IMR-90 (cell line): ENCODE results near the gene IRF6. TPM values are rescaled to one million over a fixed set of nuclear protein-coding genes. Genes with fewer than 3 reads are reported as not detected.

ENCODE experiments used
- ATAC-seq: fragments of 200-7000 bp; cut with Tn5 transposase; 2 replicates; pipeline ENCODE4 v1.9.1; 2020; ENCODE audit warnings: low read depth, mild to moderate bottlenecking, moderate library complexity
- BruUV-seq: library from RNA; stranded (reverse); fragments of 400-500 nt; replicated peaks from 2 replicates; lab custom pipeline; 2021; lab: Mats Ljungman, UMichigan
- CTCF ChIA-PET: fragments of 300-600 bp; formaldehyde crosslinking; extraction: SDS; loops from one replicate; lab custom pipeline; 2021; ENCODE audit warnings: antibody characterized with exemption; lab: Yijun Ruan, JAX
- POLR2A ChIA-PET: fragments of 300-600 bp; sonication (Branson Sonifier 250); formaldehyde crosslinking; loops from one replicate; lab custom pipeline; 2022; ENCODE audit warnings: antibody characterized with exemption; ENCODE audit not compliant: unreplicated experiment; lab: Charles Lee
- DNase-seq: peaks from one replicate; pipeline ENCODE4 v3.0.0; 2013
- H2AFZ ChIP-seq: replicated peaks from 2 replicates; pipeline ENCODE3; 2013; ENCODE audit warnings: low read length, mild to moderate bottlenecking; ENCODE audit not compliant: poor library complexity
- H2AK5ac ChIP-seq: 2 replicates; pipeline ENCODE4 v1.6.1; 2013; ENCODE audit warnings: low read depth, low read length, inconsistent platforms
- H2AK9ac ChIP-seq: replicated peaks from 2 replicates; pipeline ENCODE3; 2013; ENCODE audit warnings: mild to moderate bottlenecking, low read depth, low read length, moderate library complexity; ENCODE audit not compliant: poor library complexity
- H2BK120ac ChIP-seq: 2 replicates; pipeline ENCODE4 v1.6.1; 2013; ENCODE audit warnings: low read depth, low read length, inconsistent platforms
- H2BK15ac ChIP-seq: 3 replicates; pipeline ENCODE4 v1.6.1; 2013; ENCODE audit warnings: low read depth, low read length, inconsistent platforms
- H2BK20ac ChIP-seq: 2 replicates; pipeline ENCODE4 v1.6.1; 2013; ENCODE audit warnings: low read depth, mild to moderate bottlenecking, inconsistent platforms, low read length, moderate library complexity
- H2BK5ac ChIP-seq: 2 replicates; pipeline ENCODE4 v1.6.1; 2013; ENCODE audit warnings: mild to moderate bottlenecking, low read depth, low read length, inconsistent platforms; ENCODE audit not compliant: poor library complexity, severe bottlenecking
- H3K14ac ChIP-seq: replicated peaks from 2 replicates; pipeline ENCODE4 v1.6.1; 2013; ENCODE audit warnings: low read depth, low read length, inconsistent platforms
- H3K18ac ChIP-seq: 2 replicates; pipeline ENCODE4 v1.6.1; 2013; ENCODE audit warnings: low read depth, low read length, control low read depth
- H3K23ac ChIP-seq: 2 replicates; pipeline ENCODE4 v1.6.1; 2013; ENCODE audit warnings: low read depth, low read length, inconsistent platforms
- H3K27ac ChIP-seq: 2 replicates; pipeline ENCODE4 v1.5.1; 2013; ENCODE audit warnings: mild to moderate bottlenecking, control low read depth, low read length; ENCODE audit not compliant: insufficient read depth
- H3K27me3 ChIP-seq: 2 replicates; pipeline ENCODE4 v1.6.1; 2013; ENCODE audit warnings: low read length; ENCODE audit not compliant: control insufficient read depth, insufficient read depth
- H3K36me3 ChIP-seq: 2 replicates; pipeline ENCODE4 v1.6.1; 2013; ENCODE audit warnings: low read length, mixed read lengths; ENCODE audit not compliant: control insufficient read depth, insufficient read depth
- H3K4ac ChIP-seq: 2 replicates; pipeline ENCODE4 v1.6.1; 2013; ENCODE audit warnings: low read depth, low read length, inconsistent platforms
- H3K4me1 ChIP-seq: 2 replicates; pipeline ENCODE4 v1.6.1; 2013; ENCODE audit warnings: low read length, mixed read lengths; ENCODE audit not compliant: control insufficient read depth, insufficient read depth
- H3K4me2 ChIP-seq: 2 replicates; pipeline ENCODE4 v1.6.1; 2013; ENCODE audit warnings: low read depth, mild to moderate bottlenecking, control low read depth, low read length, moderate library complexity
- H3K4me3 ChIP-seq: 2 replicates; pipeline ENCODE4 v1.5.1; 2013; ENCODE audit warnings: low read depth, mild to moderate bottlenecking, control low read depth, low read length, moderate library complexity; ENCODE audit not compliant: insufficient read depth
- H3K56ac ChIP-seq: 2 replicates; pipeline ENCODE4 v1.6.1; 2013; ENCODE audit warnings: low read length, inconsistent platforms; ENCODE audit not compliant: insufficient read depth; ENCODE audit errors: extremely low read depth
- H3K79me1 ChIP-seq, 2 experiments: 2 replicates each; pipeline ENCODE4 v1.6.1; 2013; ENCODE audit warnings: low read length in 2 of 2, inconsistent platforms in 1 of 2, low read depth in 1 of 2
- H3K9ac ChIP-seq: 2 replicates; pipeline ENCODE4 v1.6.1; 2013; ENCODE audit warnings: low read depth, low read length, control low read depth
- H3K9me1 ChIP-seq: 2 replicates; pipeline ENCODE4 v1.6.1; 2013; ENCODE audit warnings: low read length, inconsistent platforms; ENCODE audit not compliant: insufficient read depth
- H3K9me3 ChIP-seq: 2 replicates; pipeline ENCODE4 v1.6.1; 2013; ENCODE audit warnings: low read length; ENCODE audit not compliant: control insufficient read depth, insufficient read depth
- H4K20me1 ChIP-seq: 2 replicates; pipeline ENCODE4 v1.6.1; 2013; ENCODE audit warnings: low read length, inconsistent platforms; ENCODE audit not compliant: insufficient read depth
- H4K5ac ChIP-seq: 2 replicates; pipeline ENCODE4 v1.6.1; 2013; ENCODE audit warnings: mild to moderate bottlenecking, low read depth, low read length, control low read depth
- H4K8ac ChIP-seq, 2 experiments: 2 replicates each; pipeline ENCODE4 v1.6.1; 2013; ENCODE audit warnings: low read depth in 2 of 2, low read length in 2 of 2, control low read depth in 1 of 2, inconsistent platforms in 1 of 2
- H4K91ac ChIP-seq: 2 replicates; pipeline ENCODE4 v1.6.1; 2013; ENCODE audit warnings: low read depth, low read length, inconsistent platforms; ENCODE audit not compliant: insufficient read depth
- BHLHE40 ChIP-seq: fragments of 150-350 bp; IDR thresholded peaks from 2 replicates; pipeline ENCODE4 v1.6.1; 2016; ENCODE audit warnings: mild to moderate bottlenecking, low read depth, low read length
- CEBPB ChIP-seq: IDR thresholded peaks from 2 replicates; pipeline ENCODE4 v1.6.1; 2012; ENCODE audit warnings: low read depth, low read length, improper control_type of control experiment
- CHD1 ChIP-seq: IDR thresholded peaks from 2 replicates; pipeline ENCODE4 v1.6.1; 2012; ENCODE audit warnings: low read depth, low read length, improper control_type of control experiment
- ELK1 ChIP-seq: fragments of 150-350 bp; IDR thresholded peaks from 2 replicates; pipeline ENCODE4 v1.6.1; 2016; ENCODE audit warnings: low read depth, mild to moderate bottlenecking, low read length, moderate library complexity, borderline replicate concordance
- FOS ChIP-seq: fragments of 150-350 bp; IDR thresholded peaks from 2 replicates; pipeline ENCODE4 v1.6.1; 2016; ENCODE audit warnings: low read depth, low read length
- MAZ ChIP-seq: IDR thresholded peaks from 2 replicates; pipeline ENCODE4 v1.6.1; 2012; ENCODE audit warnings: low read depth, mild to moderate bottlenecking, low read length, improper control_type of control experiment, moderate library complexity, borderline replicate concordance
- RAD21 ChIP-seq: IDR thresholded peaks from 2 replicates; pipeline ENCODE4 v1.6.1; 2012; ENCODE audit warnings: low read length, improper control_type of control experiment
- RCOR1 ChIP-seq: IDR thresholded peaks from 2 replicates; pipeline ENCODE4 v1.6.1; 2012; ENCODE audit warnings: mild to moderate bottlenecking, low read length, improper control_type of control experiment; ENCODE audit not compliant: insufficient replicate concordance
- RFX5 ChIP-seq: IDR thresholded peaks from 2 replicates; pipeline ENCODE4 v1.8.0; 2012; ENCODE audit warnings: low read depth, mild to moderate bottlenecking, low read length, moderate library complexity
- SMC3 ChIP-seq: fragments of 150-350 bp; IDR thresholded peaks from 2 replicates; pipeline ENCODE4 v1.6.1; 2016; ENCODE audit warnings: low read depth, mild to moderate bottlenecking, antibody characterized with exemption, low read length, moderate library complexity
- USF2 ChIP-seq: fragments of 150-350 bp; IDR thresholded peaks from 2 replicates; pipeline ENCODE4 v1.6.1; 2017; ENCODE audit warnings: mild to moderate bottlenecking, antibody characterized with exemption, low read length, low read depth
- WGBS, 2 experiments: methylation state at CpG; one replicate each; pipeline versions ENCODE4 v1.1.5 to v1.1.7; 2013; ENCODE audit warnings: missing lambda C conversion rate in 2 of 2; ENCODE audit not compliant: insufficient read length in 1 of 2; ENCODE audit errors: extremely low coverage in 2 of 2; 5-methylcytosine and 5-hydroxymethylcytosine counted together
- dilution Hi-C: fragments of 300-500 bp; cut with HindIII; formaldehyde crosslinking; loops from one replicate; pipeline ENCODE4 v1.14.3; 2018; ENCODE audit warnings: low sequenced_read_pairs; ENCODE audit not compliant: unreplicated experiment
- in situ Hi-C: fragments of 300-500 bp; cut with MboI; formaldehyde crosslinking; loops from 3 replicates; pipeline ENCODE4 v1.14.3; 2019; ENCODE audit warnings: low sequenced_read_pairs, inconsistent platforms, mixed read lengths
- intact Hi-C: fragments of 100-400 bp; cut with micrococcal nuclease; formaldehyde crosslinking; loops from 2 replicates; pipeline ENCODE4 v1.10.0; 2022
- polyA plus RNA-seq, 3 experiments: library from polyadenylated mRNA; depleted of rRNA; stranded (reverse); fragments of >200 nt; gene quantifications; 2 replicates each; pipeline ENCODE4 v1.2.3, GENCODE V29; 2012; ENCODE audit warnings: low replicate concordance in 1 of 3
- total RNA-seq: library from RNA; depleted of rRNA; stranded (reverse); fragments of >200 nt; gene quantifications from 2 replicates; pipeline ENCODE4 v1.2.3, GENCODE V29; 2012

IRF6 gene
- total and polyA plus RNA-seq, 2 of the 4 experiments (the other 2 are of a cell fraction), result 1.2 to 2.9 TPM

- no peak for TF ChIP-seq RCOR1
- no peak for TF ChIP-seq RFX5
- no peak for TF ChIP-seq CEBPB
Measured at GRCh38 chr1:209827384-209828262, 21.7 kb upstream of the IRF6 start, which contains the start of gene UTP25 (continued).

- DNase-seq, result no peak
- in situ Hi-C loops, result no loop called here
- BruUV-seq, result no TSS peak
- no peak overlapping the region for H3K23ac ChIP-seq
- H2AK9ac ChIP-seq, result no peak overlapping the region
- POLR2A ChIA-PET, result no interaction called here
- ATAC-seq, result no peak
- H3K14ac ChIP-seq, result no peak overlapping the region
- no peak overlapping the region for H2BK5ac ChIP-seq
- no peak overlapping the region for H2BK15ac ChIP-seq
- H3K79me1 ChIP-seq, result peaks cover 0 to 14% of the 10 kb centered on the region in 2 experiments; a peak in 2 of 4 replicates
- no peaks in the 10 kb centered on the region for H4K20me1 ChIP-seq
- CTCF ChIA-PET, result no interaction called here
- H3K9me1 ChIP-seq, result peaks cover 3% of the 10 kb centered on the region
- no peak overlapping the region for H3K9ac ChIP-seq
- no peaks in the 10 kb centered on the region for H3K9me3 ChIP-seq
- WGBS, 2 experiments, result 100% methylated on average over 1 of the region's 11 CpGs; no CpG with 5 or more reads in 1 of the 2 experiments
- no peak overlapping the region for H4K5ac ChIP-seq
- no peak overlapping the region for H2AK5ac ChIP-seq
- H2AFZ ChIP-seq, result no peak overlapping the region
- H3K36me3 ChIP-seq, result no peaks in the 10 kb centered on the region
- no peaks in the 10 kb centered on the region for H3K27me3 ChIP-seq
- no peak overlapping the region for H3K27ac ChIP-seq
- intact Hi-C loops, result loop anchor here (10.0 kb wide), 1 partner anchor 879 kb away; no protein-coding TSS in a partner anchor
- H2BK120ac ChIP-seq, result no peak overlapping the region
- dilution Hi-C loops, result no loop called here
- H3K4ac ChIP-seq, result no peak overlapping the region
- H3K4me3 ChIP-seq, result no peak overlapping the region
- H4K91ac ChIP-seq, result no peak overlapping the region
- no peak overlapping the region for H3K56ac ChIP-seq
- H3K4me1 ChIP-seq, result peaks cover under 1% of the 10 kb centered on the region; the same call in 1 of the 2 replicates
- H2BK20ac ChIP-seq, result no peak overlapping the region
- H4K8ac ChIP-seq, result no peak overlapping the region
- no peak overlapping the region for H3K18ac ChIP-seq
- H3K4me2 ChIP-seq, result no peak overlapping the region
- no peak for TF ChIP-seq RAD21
- TF ChIP-seq ELK1, result no peak
- no peak for TF ChIP-seq RCOR1
- TF ChIP-seq MAZ, result no peak
- TF ChIP-seq RFX5, result no peak
- TF ChIP-seq SMC3, result no peak
- no peak for TF ChIP-seq BHLHE40
- no peak for TF ChIP-seq USF2
- no peak for TF ChIP-seq CHD1
- TF ChIP-seq CEBPB, result no peak
- TF ChIP-seq FOS, result no peak
Measured at GRCh38 chr1:209825591-209826434, 19.9 kb upstream of the IRF6 start.
